H1 (cell line): ENCODE results near the gene LCE7A. TPM values are rescaled to one million over a fixed set of nuclear protein-coding genes. Genes with fewer than 3 reads are reported as not detected.

Source experiments
- CTCF ChIA-PET: fragments of 300-600 bp; sonication (Branson Sonifier 250); formaldehyde crosslinking; loops from one replicate; lab custom pipeline; 2021; ENCODE audit not compliant: partially characterized antibody; lab: Charles Lee
- POLR2A ChIA-PET: fragments of 300-600 bp; sonication (Branson Sonifier 250); formaldehyde crosslinking; loops from one replicate; lab custom pipeline; 2021; ENCODE audit warnings: inconsistent platforms; ENCODE audit not compliant: partially characterized antibody; lab: Charles Lee
- DNase-seq, 2 experiments: peaks; one replicate each; pipeline versions ENCODE4 v3.0.0 to v3.0.0-alpha.2; 2010 to 2022; ENCODE audit warnings: low spot score in 2 of 2, low read depth in 1 of 2, mixed read lengths in 1 of 2
- FAIRE-seq: peaks from 2 replicates; lab custom pipeline; 2011; peaks lifted over from hg19 to GRCh38; lab: Jason Lieb, UNC
- H2AFZ ChIP-seq: 2 replicates; pipeline ENCODE4 v1.8.1; 2012; ENCODE audit warnings: low read length, inconsistent platforms
- H2AK5ac ChIP-seq: 2 replicates; pipeline ENCODE4 v1.6.1; 2013; ENCODE audit warnings: low read depth, low read length
- H2BK120ac ChIP-seq: replicated peaks from 2 replicates; pipeline ENCODE3; 2013; ENCODE audit warnings: low read depth, low read length, inconsistent platforms
- H2BK12ac ChIP-seq: 2 replicates; pipeline ENCODE4 v1.6.1; 2013; ENCODE audit warnings: low read depth, low read length
- H2BK15ac ChIP-seq: 2 replicates; pipeline ENCODE4 v1.6.1; 2013; ENCODE audit warnings: low read length
- H2BK20ac ChIP-seq: 2 replicates; pipeline ENCODE4 v1.6.1; 2013; ENCODE audit warnings: low read length
- H2BK5ac ChIP-seq: 2 replicates; pipeline ENCODE4 v1.6.1; 2013; ENCODE audit warnings: low read depth, low read length
- H3K14ac ChIP-seq: 2 replicates; pipeline ENCODE4 v1.6.1; 2013; ENCODE audit warnings: inconsistent platforms; ENCODE audit not compliant: insufficient read length
- H3K18ac ChIP-seq: 2 replicates; pipeline ENCODE4 v1.6.1; 2013; ENCODE audit warnings: low read length; ENCODE audit errors: extremely low read depth
- H3K23ac ChIP-seq: 2 replicates; pipeline ENCODE4 v1.6.1; 2013; ENCODE audit warnings: inconsistent platforms; ENCODE audit not compliant: insufficient read length
- H3K23me2 ChIP-seq: 2 replicates; pipeline ENCODE4 v1.6.1; 2013; ENCODE audit warnings: low read depth, low read length
- H3K27ac ChIP-seq: 2 replicates; pipeline ENCODE4 v1.6.1; 2011; ENCODE audit warnings: low read depth, low read length, inconsistent platforms
- H3K27me3 ChIP-seq, 4 experiments: replicated peaks in 1 of 4; 1 replicate in 1 of 4; 2 replicates in 3 of 4; pipeline versions ENCODE4 v1.6.1 to v1.8.1; 2011 to 2013; ENCODE audit warnings: low read length in 3 of 4, mild to moderate bottlenecking in 3 of 4, inconsistent platforms in 2 of 4, mixed read lengths in 2 of 4, moderate library complexity in 1 of 4; ENCODE audit not compliant: control insufficient read depth in 3 of 4, insufficient read depth in 3 of 4; ENCODE audit errors: extremely low read depth in 1 of 4
- H3K36me3 ChIP-seq, 4 experiments: 2 replicates each; pipeline versions ENCODE4 v1.6.1 to v1.8.1; 2011 to 2013; ENCODE audit warnings: mild to moderate bottlenecking in 4 of 4, low read length in 3 of 4, moderate library complexity in 2 of 4, control low read depth in 1 of 4, inconsistent platforms in 1 of 4; ENCODE audit not compliant: insufficient read depth in 4 of 4, control insufficient read depth in 2 of 4
- H3K4ac ChIP-seq: replicated peaks from 2 replicates; pipeline ENCODE3; 2013; ENCODE audit warnings: low read length, low read depth, mixed read lengths, inconsistent platforms; ENCODE audit not compliant: insufficient read length
- H3K4me1 ChIP-seq, 4 experiments: replicated peaks in 1 of 4; 1 replicate in 1 of 4; 2 replicates in 3 of 4; pipeline versions ENCODE4 v1.6.1 to v1.8.1; 2011 to 2013; ENCODE audit warnings: low read length in 3 of 4, inconsistent platforms in 2 of 4, mixed read lengths in 1 of 4; ENCODE audit not compliant: insufficient read depth in 4 of 4, control insufficient read depth in 3 of 4
- H3K4me2 ChIP-seq, 2 experiments: 2 replicates each; pipeline versions ENCODE4 v1.6.1 to v1.8.1; 2011 to 2013; ENCODE audit warnings: low read depth in 2 of 2, low read length in 2 of 2, control low read depth in 1 of 2, inconsistent platforms in 1 of 2, mild to moderate bottlenecking in 1 of 2; ENCODE audit not compliant: insufficient read depth in 1 of 2
- H3K4me3 ChIP-seq, 4 experiments: fragments of 200-600, 300-600 bp in 1 of 4; sonication (generic), shearing (Covaris generic), sonication (Bioruptor Twin) in 1 of 4; 2 replicates each; pipeline versions ENCODE4 v1.5.1 to v1.8.1; 2011 to 2016; ENCODE audit warnings: low read length in 4 of 4, low read depth in 3 of 4, control low read depth in 2 of 4, inconsistent platforms in 2 of 4, mild to moderate bottlenecking in 2 of 4, mixed read lengths in 1 of 4, moderate library complexity in 1 of 4; ENCODE audit not compliant: insufficient read depth in 2 of 4; ENCODE audit errors: extremely low read depth in 1 of 4
- H3K56ac ChIP-seq: replicated peaks from 2 replicates; pipeline ENCODE3; 2013; ENCODE audit warnings: low read depth, mild to moderate bottlenecking, mixed read lengths, low read length, inconsistent platforms; ENCODE audit not compliant: insufficient read length
- H3K79me1 ChIP-seq: 2 replicates; pipeline ENCODE4 v1.6.1; 2013; ENCODE audit warnings: low read depth, low read length, control low read depth
- H3K79me2 ChIP-seq, 2 experiments: 2 replicates each; pipeline versions ENCODE4 v1.6.1 to v1.8.1; 2012 to 2013; ENCODE audit warnings: low read length in 2 of 2, mild to moderate bottlenecking in 2 of 2, inconsistent platforms in 1 of 2; ENCODE audit not compliant: insufficient read depth in 2 of 2, control insufficient read depth in 1 of 2
- H3K9ac ChIP-seq, 4 experiments: replicated peaks in 1 of 4; 1 replicate in 1 of 4; 2 replicates in 3 of 4; pipeline versions ENCODE4 v1.6.1 to v1.8.1; 2011 to 2013; ENCODE audit warnings: low read depth in 3 of 4, low read length in 3 of 4, control low read depth in 2 of 4, mild to moderate bottlenecking in 2 of 4, moderate library complexity in 2 of 4, inconsistent platforms in 1 of 4; ENCODE audit errors: extremely low read depth in 1 of 4
- H3K9me3 ChIP-seq, 2 experiments: 2 replicates each; pipeline versions ENCODE4 v1.6.1 to v1.8.1; 2012 to 2013; ENCODE audit warnings: mild to moderate bottlenecking in 2 of 2, moderate library complexity in 2 of 2, control low read depth in 1 of 2, inconsistent platforms in 1 of 2, low read depth in 1 of 2, low read length in 1 of 2, mixed read lengths in 1 of 2; ENCODE audit not compliant: insufficient read depth in 2 of 2
- H4K20me1 ChIP-seq, 2 experiments: replicated peaks in 1 of 2; 2 replicates each; pipeline versions ENCODE3 to v1.8.1; 2011 to 2013; ENCODE audit warnings: inconsistent platforms in 2 of 2, low read length in 2 of 2, mild to moderate bottlenecking in 1 of 2; ENCODE audit not compliant: insufficient read depth in 2 of 2, control insufficient read depth in 1 of 2
- H4K5ac ChIP-seq: 2 replicates; pipeline ENCODE4 v1.6.1; 2013; ENCODE audit warnings: low read length, low read depth, mixed read lengths, inconsistent platforms; ENCODE audit not compliant: insufficient read length
- H4K8ac ChIP-seq: 2 replicates; pipeline ENCODE4 v1.8.0; 2013; ENCODE audit warnings: mild to moderate bottlenecking, moderate library complexity, low read length, inconsistent platforms; ENCODE audit not compliant: insufficient read depth; ENCODE audit errors: extremely low read depth
- H4K91ac ChIP-seq: replicated peaks from 2 replicates; pipeline ENCODE3; 2013; ENCODE audit warnings: low read length, mixed read lengths, inconsistent platforms; ENCODE audit not compliant: insufficient read length
- BCL11A ChIP-seq, 2 experiments: IDR thresholded peaks; one replicate each; pipeline ENCODE4 v1.6.1; 2011; ENCODE audit warnings: low read depth in 2 of 2, low read length in 2 of 2, mild to moderate bottlenecking in 2 of 2
- CBX8 ChIP-seq: fragments of 300-800, 300-1000 bp; sonication (generic); IDR thresholded peaks from 2 replicates; pipeline ENCODE4 v1.7.1; 2016; ENCODE audit warnings: low read depth, low read length, borderline replicate concordance
- CREB1 ChIP-seq: IDR thresholded peaks from 2 replicates; pipeline ENCODE4 v1.6.1; 2012; ENCODE audit warnings: inconsistent platforms
- EP300 ChIP-seq, 2 experiments: IDR thresholded peaks; 1 replicate in 1 of 2; 2 replicates in 1 of 2; pipeline ENCODE4 v1.6.1; 2011 to 2012; ENCODE audit warnings: low read depth in 2 of 2, low read length in 2 of 2, mild to moderate bottlenecking in 2 of 2, borderline replicate concordance in 1 of 2, inconsistent platforms in 1 of 2, moderate library complexity in 1 of 2
- GABPA ChIP-seq: IDR thresholded peaks from 2 replicates; pipeline ENCODE4 v1.6.1; 2011; ENCODE audit warnings: mild to moderate bottlenecking, low read length, moderate library complexity, borderline replicate concordance; ENCODE audit not compliant: insufficient read depth
- KDM1A ChIP-seq: fragments of 200-600, 300-600 bp; sonication (generic); IDR thresholded peaks from 2 replicates; pipeline ENCODE4 v1.7.1; 2016; ENCODE audit warnings: mild to moderate bottlenecking, low read length, borderline replicate concordance
- KDM4A ChIP-seq: IDR thresholded peaks from one replicate; pipeline ENCODE4 v1.7.1; 2012; ENCODE audit warnings: low read depth, mild to moderate bottlenecking, moderate library complexity, low read length, inconsistent platforms; ENCODE audit not compliant: severe bottlenecking
- POU5F1 ChIP-seq: IDR thresholded peaks from 2 replicates; pipeline ENCODE4 v1.6.1; 2011; ENCODE audit warnings: low read depth, mild to moderate bottlenecking, low read length, moderate library complexity
- RAD21 ChIP-seq, 2 experiments: IDR thresholded peaks in 1 of 2; conservative IDR thresholded peaks in 1 of 2; 2 replicates each; pipeline ENCODE4 v1.6.1; 2011; ENCODE audit warnings: low read depth in 2 of 2, low read length in 2 of 2, improper control_type of control experiment in 1 of 2, inconsistent platforms in 1 of 2, mild to moderate bottlenecking in 1 of 2, moderate library complexity in 1 of 2
- SIX5 ChIP-seq: IDR thresholded peaks from 2 replicates; pipeline ENCODE4 v1.6.1; 2011; ENCODE audit warnings: mild to moderate bottlenecking, low read depth, low read length
- SP1 ChIP-seq: IDR thresholded peaks from 2 replicates; pipeline ENCODE4 v1.6.1; 2011; ENCODE audit warnings: low read depth, low read length
- WGBS, 2 experiments: shearing (Covaris generic) in 1 of 2; methylation state at CpG; one replicate each; pipeline versions ENCODE4 v1.1.6 to v1.1.7; 2013 to 2015; ENCODE audit warnings: low lambda C conversion rate in 2 of 2, mixed read lengths in 2 of 2, inconsistent platforms in 1 of 2, low coverage in 1 of 2, missing lambda C conversion rate in 1 of 2; ENCODE audit not compliant: insufficient replicate concordance in 2 of 2, insufficient coverage in 1 of 2, insufficient read length in 1 of 2; ENCODE audit errors: extremely low coverage in 1 of 2, missing lambda C conversion rate in 1 of 2; 5-methylcytosine and 5-hydroxymethylcytosine counted together
- polyA plus RNA-seq, 7 experiments: library from polyadenylated mRNA; depleted of rRNA in 3 of 7; stranded (reverse) in 5 of 7; unstranded in 2 of 7; fragments of >200 nt in 5 of 7; fragments of 200-250 nt in 2 of 7; gene quantifications; 1 replicate in 5 of 7; 2 replicates in 1 of 7; 4 replicates in 1 of 7; pipeline versions ENCODE4 v1.2.1 to v1.2.3, GENCODE V29; 2011 to 2013; ENCODE audit warnings: missing spikeins in 2 of 7, mixed read lengths in 2 of 7
- total RNA-seq: library from RNA; stranded (reverse); fragmentation: NEBNext Ultra II Directional; extraction: Animal tissue kit (Norgen Biotek cat#: 25700); gene quantifications from 2 replicates; pipeline ENCODE4 v1.2.1, GENCODE V29; 2021

The LCE7A gene
- total and polyA plus RNA-seq, 2 of the 8 experiments (the other 6 are each of a cell fraction or from before 2014, with no cell fraction given) = not detected

DNA sequence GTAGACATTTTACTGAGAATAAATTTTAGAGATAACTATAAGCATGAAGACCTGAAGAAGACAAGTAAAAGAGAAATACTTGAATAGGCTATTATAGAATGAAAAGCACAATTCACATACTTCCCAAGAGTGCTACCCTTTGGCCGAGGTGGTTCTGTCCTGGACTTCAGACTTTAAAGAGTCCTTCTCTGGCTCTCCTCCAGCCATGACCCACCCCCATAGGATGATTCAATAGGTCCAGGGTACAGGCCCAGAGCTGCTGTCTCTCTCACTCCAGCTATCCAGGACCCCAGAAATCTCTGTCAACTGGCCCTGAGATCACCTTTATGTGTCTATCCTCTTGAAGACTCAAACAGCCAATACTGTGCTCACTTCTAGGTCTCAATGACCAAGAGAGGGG is 17.0 kb downstream of the LCE7A start:
- H4K20me1 ChIP-seq = no peaks in the 10 kb centered on the region
- POLR2A ChIA-PET = no interaction called here
- no peak for DNase-seq

More for the DNA sequence above, 17.0 kb downstream of the LCE7A start:
- H3K23me2 ChIP-seq = no peaks in the 10 kb centered on the region
- 84% methylated on average over 1 of the region's 1 CpG; no CpG with 5 or more reads in 1 of the 2 experiments for WGBS, 2 experiments
- H3K27me3 ChIP-seq = no peaks in the 10 kb centered on the region
- H3K4me3 ChIP-seq = no peak overlapping the region
- no peak overlapping the region for H2BK12ac ChIP-seq
- H3K4me1 ChIP-seq = no peaks in the 10 kb centered on the region
- no peaks in the 10 kb centered on the region; a peak in 1 of 4 replicates for H3K9me3 ChIP-seq
- FAIRE-seq = no peak
- no peak overlapping the region for H2BK15ac ChIP-seq
- H2AK5ac ChIP-seq = no peak overlapping the region
- H2BK120ac ChIP-seq = no peak overlapping the region
- H2BK5ac ChIP-seq = no peak overlapping the region
- no peaks in the 10 kb centered on the region for H3K79me2 ChIP-seq
- H3K36me3 ChIP-seq = no peaks in the 10 kb centered on the region
- H2BK20ac ChIP-seq = no peak overlapping the region
- H3K18ac ChIP-seq = no peak overlapping the region
- no peak overlapping the region for H2AFZ ChIP-seq
- H4K5ac ChIP-seq = no peak overlapping the region
- no peak overlapping the region for H4K91ac ChIP-seq
- H3K79me1 ChIP-seq = no peaks in the 10 kb centered on the region
- H3K14ac ChIP-seq = no peak overlapping the region
- H3K56ac ChIP-seq = no peak overlapping the region
- H3K4me2 ChIP-seq = no peak overlapping the region
- H3K27ac ChIP-seq = no peak overlapping the region
- CTCF ChIA-PET = interaction anchor here (1.2 to 9.0 kb wide), 2 partner anchors 315 to 337 kb away, joined by 3 to 200 read pairs; no protein-coding TSS in a partner anchor
- H3K4ac ChIP-seq = no peak overlapping the region
- H3K9ac ChIP-seq = no peak overlapping the region
- no peak for TF ChIP-seq RAD21 (IDR thresholded peaks at IDR 0.05 in 1 of 2, conservative IDR thresholded peaks at IDR 0.05 in 1 of 2; ENCODE audit: low read depth in 2 of 2, low read length in 2 of 2)
- TF ChIP-seq EP300 (IDR thresholded peaks at IDR 0.05; ENCODE audit: borderline replicate concordance in 1 of 2, low read depth in 2 of 2, low read length in 2 of 2) = no peak
- TF ChIP-seq BCL11A (IDR thresholded peaks at IDR 0.05; ENCODE audit: low read depth in 2 of 2, low read length in 2 of 2) = no peak
- no peak for TF ChIP-seq SP1
- no peak for TF ChIP-seq GABPA
- TF ChIP-seq KDM1A = no peak
- no peak for TF ChIP-seq SIX5
- no peak for TF ChIP-seq POU5F1
- TF ChIP-seq KDM4A = no peak
- no peak for TF ChIP-seq CREB1
- TF ChIP-seq CBX8 = no peak
- H3K23ac ChIP-seq = no peak overlapping the region
- H4K8ac ChIP-seq = no peak overlapping the region
